Caco-2 (cell line): ENCODE data around the gene RALGAPA2. TPM values are rescaled to one million over a fixed set of nuclear protein-coding genes. Genes with fewer than 3 reads are reported as not detected.

Source experiments
- BruUV-seq: library from RNA; stranded (reverse); fragments of 400-500 nt; replicated peaks from 2 replicates; lab custom pipeline; 2021; lab: Mats Ljungman, UMichigan
- CTCF ChIA-PET: fragments of 300-600 bp; sonication (Branson Sonifier 250); formaldehyde crosslinking; loops from one replicate; lab custom pipeline; 2022; ENCODE audit warnings: antibody characterized with exemption; lab: Charles Lee
- POLR2A ChIA-PET: fragments of 300-600 bp; sonication (Branson Sonifier 250); formaldehyde crosslinking; loops from one replicate; lab custom pipeline; 2022; ENCODE audit warnings: antibody characterized with exemption; lab: Charles Lee
- DNase-seq, 2 experiments: peaks; one replicate each; pipeline versions ENCODE4 v3.0.0 to v3.0.0-alpha.2; 2020 to 2022
- H3K27me3 ChIP-seq: replicated peaks from 2 replicates; pipeline ENCODE4 v1.6.0; 2011; ENCODE audit warnings: low read length; ENCODE audit not compliant: control insufficient read depth, insufficient read depth
- H3K36me3 ChIP-seq: 2 replicates; pipeline ENCODE4 v1.5.1; 2011; ENCODE audit warnings: low read length; ENCODE audit not compliant: control insufficient read depth, insufficient read depth
- H3K4me1 ChIP-seq: fragments of 250-450 bp; sonication (Bioruptor Pico); 2 replicates; pipeline ENCODE4 v1.5.1; 2020; ENCODE audit warnings: mild to moderate bottlenecking
- H3K4me3 ChIP-seq: 2 replicates; pipeline ENCODE4 v1.5.1; 2011; ENCODE audit warnings: low read depth, mild to moderate bottlenecking, control low read depth, low read length
- H3K9me3 ChIP-seq: fragments of 250-450 bp; sonication (Bioruptor Pico); 2 replicates; pipeline ENCODE4 v1.5.1; 2020; ENCODE audit warnings: mild to moderate bottlenecking, moderate library complexity
- H3K27ac Mint-ChIP-seq: one replicate; pipeline ENCODE4 v1.8.0; 2022; ENCODE audit warnings: mixed read lengths; ENCODE audit not compliant: unreplicated experiment
- H3K27me3 Mint-ChIP-seq: one replicate; pipeline ENCODE4 v1.8.0; 2022; ENCODE audit warnings: mixed read lengths; ENCODE audit not compliant: insufficient read depth, unreplicated experiment
- H3K36me3 Mint-ChIP-seq: one replicate; pipeline ENCODE4 v1.8.0; 2022; ENCODE audit warnings: mild to moderate bottlenecking, mixed read lengths; ENCODE audit not compliant: insufficient read depth, unreplicated experiment
- H3K4me1 Mint-ChIP-seq: one replicate; pipeline ENCODE4 v1.8.0; 2022; ENCODE audit warnings: low read depth, mixed read lengths; ENCODE audit not compliant: unreplicated experiment
- H3K4me3 Mint-ChIP-seq: one replicate; pipeline ENCODE4 v1.8.0; 2022; ENCODE audit warnings: mild to moderate bottlenecking, moderate library complexity, mixed read lengths; ENCODE audit not compliant: unreplicated experiment
- H3K9me3 Mint-ChIP-seq: one replicate; pipeline ENCODE4 v1.8.0; 2022; ENCODE audit warnings: mixed read lengths; ENCODE audit not compliant: unreplicated experiment
- CTCF ChIP-seq, 2 experiments: fragments of 200-600 bp in 1 of 2; IDR thresholded peaks; 1 replicate in 1 of 2; 2 replicates in 1 of 2; pipeline versions ENCODE4 v1.5.1 to v1.8.0; 2011 to 2022; ENCODE audit warnings: antibody characterized with exemption in 1 of 2, control low read depth in 1 of 2, inconsistent platforms in 1 of 2, low read depth in 1 of 2, low read length in 1 of 2, mild to moderate bottlenecking in 1 of 2, moderate library complexity in 1 of 2; ENCODE audit not compliant: insufficient read depth in 1 of 2, severe bottlenecking in 1 of 2, unreplicated experiment in 1 of 2
- intact Hi-C: fragments of 100-400 bp; cut with micrococcal nuclease; formaldehyde crosslinking; loops from one replicate; pipeline ENCODE4 v1.10.0; 2022; ENCODE audit not compliant: unreplicated experiment
- total RNA-seq: library from RNA; stranded (reverse); gene quantifications from 2 replicates; pipeline ENCODE4 v1.2.3, GENCODE V29; 2022

The RALGAPA2 gene
- total RNA-seq, 1 experiment from 2014 or later = 17.3 TPM

GRCh38 chr20:20685635-20686034 lies 26.8 kb downstream of the RALGAPA2 start:
- Mint-ChIP-seq H3K9me3 (no peaks in the 10 kb centered on the region), H3K36me3 (no peaks in the 10 kb centered on the region), H3K4me3 (no peak overlapping the region), H3K27me3 (no peaks in the 10 kb centered on the region), H3K4me1 (no peaks in the 10 kb centered on the region), H3K27ac (no peak overlapping the region)
- POLR2A ChIA-PET = no interaction called here
- CTCF ChIA-PET = no interaction called here
- DNase-seq = no peak
- H3K4me1 ChIP-seq = no peaks in the 10 kb centered on the region
- no TSS peak for BruUV-seq
- no peaks in the 10 kb centered on the region for H3K36me3 ChIP-seq
- intact Hi-C loops = no loop called here
- TF ChIP-seq CTCF (IDR thresholded peaks at IDR 0.05; ENCODE audit: insufficient read depth in 1 of 2, low read depth in 1 of 2, low read length in 1 of 2, severe bottlenecking in 1 of 2, unreplicated experiment in 1 of 2) = no peak
- H3K27me3 ChIP-seq = no peaks in the 10 kb centered on the region
- no peak overlapping the region for H3K4me3 ChIP-seq
- no peaks in the 10 kb centered on the region for H3K9me3 ChIP-seq

DNA sequence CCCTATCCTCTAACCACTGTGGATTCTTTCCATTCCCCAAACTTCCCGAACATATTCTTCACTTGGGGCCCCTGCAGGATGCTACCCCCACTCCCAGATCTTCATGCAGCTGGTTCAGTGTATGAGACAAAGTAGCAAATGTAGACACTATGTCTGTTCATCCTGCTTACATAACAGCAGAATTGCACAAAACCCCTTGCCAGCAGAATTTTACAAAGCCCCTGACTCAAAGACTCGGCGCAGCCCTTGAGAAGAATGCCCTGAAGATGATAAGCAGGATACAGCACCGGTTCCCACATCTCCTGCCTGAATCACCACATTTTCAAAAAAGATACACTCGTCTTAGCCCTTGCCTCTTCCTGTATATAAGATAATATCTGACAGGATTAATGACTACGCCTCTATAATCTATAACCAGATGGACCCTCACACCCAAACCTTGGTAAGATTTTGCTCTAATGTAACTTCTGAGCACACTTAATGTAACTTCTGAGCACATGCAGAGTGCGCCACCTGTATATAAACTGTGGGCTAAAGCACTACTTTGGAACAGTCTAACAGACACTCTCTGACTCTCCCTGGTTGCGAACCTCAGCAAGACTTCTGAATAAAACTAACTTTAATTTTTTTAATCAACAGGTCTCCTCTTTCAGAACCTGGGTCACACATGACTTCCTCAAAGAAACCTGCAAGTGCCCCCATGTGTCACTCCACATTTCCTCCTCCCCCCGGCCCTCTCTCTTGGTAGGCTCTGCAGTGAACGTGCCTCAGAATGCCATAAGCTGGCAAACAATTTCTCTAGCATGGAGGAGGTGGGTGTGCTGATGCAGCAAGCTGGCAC lies 28.7 kb downstream of the RALGAPA2 start:
- no peaks in the 10 kb centered on the region for H3K27me3 ChIP-seq

GRCh38 chr20:20683020-20683419 lies 29.4 kb downstream of the RALGAPA2 start:
- no peak for TF ChIP-seq CTCF (IDR thresholded peaks at IDR 0.05; ENCODE audit: insufficient read depth in 1 of 2, low read depth in 1 of 2, low read length in 1 of 2, severe bottlenecking in 1 of 2, unreplicated experiment in 1 of 2)
- Mint-ChIP-seq H3K27ac (no peak overlapping the region), H3K9me3 (no peaks in the 10 kb centered on the region), H3K36me3 (peaks cover 5% of the 10 kb centered on the region), H3K4me3 (no peak overlapping the region), H3K4me1 (no peaks in the 10 kb centered on the region), H3K27me3 (no peaks in the 10 kb centered on the region)
- H3K36me3 ChIP-seq = no peaks in the 10 kb centered on the region
- no peaks in the 10 kb centered on the region for H3K9me3 ChIP-seq
- intact Hi-C loops = no loop called here
- no TSS peak for BruUV-seq
- ChIA-PET POLR2A (no interaction called here), CTCF (no interaction called here)
- H3K4me1 ChIP-seq = no peaks in the 10 kb centered on the region
- no peak overlapping the region for H3K4me3 ChIP-seq
- no peaks in the 10 kb centered on the region for H3K27me3 ChIP-seq
- no peak for DNase-seq

More for the DNA sequence above, 28.7 kb downstream of the RALGAPA2 start:
- POLR2A ChIA-PET = no interaction called here
- Histone ChIP-seq H3K9me3 (no peaks in the 10 kb centered on the region), H3K36me3 (no peaks in the 10 kb centered on the region), H3K4me3 (no peak overlapping the region), H3K4me1 (no peaks in the 10 kb centered on the region)
- Mint-ChIP-seq H3K4me3 (no peak overlapping the region), H3K4me1 (no peaks in the 10 kb centered on the region), H3K36me3 (no peaks in the 10 kb centered on the region), H3K9me3 (no peaks in the 10 kb centered on the region), H3K27ac (no peak overlapping the region), H3K27me3 (no peaks in the 10 kb centered on the region)
- no peak for DNase-seq
- BruUV-seq = no TSS peak
- intact Hi-C loops = no loop called here
- CTCF ChIA-PET = no interaction called here
- no peak for TF ChIP-seq CTCF (IDR thresholded peaks at IDR 0.05; ENCODE audit: insufficient read depth in 1 of 2, low read depth in 1 of 2, low read length in 1 of 2, severe bottlenecking in 1 of 2, unreplicated experiment in 1 of 2)
